GM19467 (cell line): Measurements from ENCODE around the gene HTR5A.

Source experiments
- ATAC-seq: cut with Tn5 transposase; IDR thresholded peaks from one replicate; pipeline ENCODE4 v1.9.1; 2021; ENCODE audit warnings: mild to moderate bottlenecking, moderate library complexity; ENCODE audit not compliant: unreplicated experiment

Gene HTR5A

GRCh38 chr7:155084969-155085368, 14.8 kb downstream of the HTR5A start:
- ATAC-seq, result no peak

GRCh38 chr7:155090684-155091083, 20.6 kb downstream of the HTR5A start:
- ATAC-seq, result no peak

- ATAC-seq, result no peak
These were observed 23.5 kb downstream of the HTR5A start for GRCh38 chr7:155093596-155093995.

- ATAC-seq, result no peak
These were observed 24.6 kb downstream of the HTR5A start for GRCh38 chr7:155094636-155095135.

- no peak for ATAC-seq
These were observed 27.2 kb downstream of the HTR5A start for GRCh38 chr7:155097338-155097737.

GRCh38 chr7:155103839-155104238, 33.7 kb downstream of the HTR5A start:
- no peak for ATAC-seq

- no peak for ATAC-seq
These were observed 34.8 kb downstream of the HTR5A start for GRCh38 chr7:155104913-155105312.

GRCh38 chr7:155106356-155106755, 36.2 kb downstream of the HTR5A start:
- no peak for ATAC-seq

GRCh38 chr7:155107126-155107525, 37.0 kb downstream of the HTR5A start:
- no peak for ATAC-seq

- ATAC-seq, result no peak
These were observed 38.2 kb downstream of the HTR5A start for GRCh38 chr7:155108144-155108901.

GRCh38 chr7:155109121-155109520, 39.0 kb downstream of the HTR5A start:
- ATAC-seq, result no peak

GRCh38 chr7:155115288-155115687, 45.2 kb downstream of the HTR5A start:
- no peak for ATAC-seq

GRCh38 chr7:155119801-155120382, 49.8 kb downstream of the HTR5A start:
- ATAC-seq, result no peak

- ATAC-seq, result no peak
These were observed 50.3 kb downstream of the HTR5A start for GRCh38 chr7:155120460-155120859.

GRCh38 chr7:155122831-155123230, 52.7 kb downstream of the HTR5A start:
- ATAC-seq, result no peak

GRCh38 chr7:155123413-155123812, 53.3 kb downstream of the HTR5A start:
- no peak for ATAC-seq

GRCh38 chr7:155124706-155125105, 54.6 kb downstream of the HTR5A start:
- no peak for ATAC-seq

GRCh38 chr7:155129186-155129585, 59.1 kb downstream of the HTR5A start:
- ATAC-seq, result no peak

- no peak for ATAC-seq
These were observed 59.7 kb downstream of the HTR5A start for GRCh38 chr7:155129789-155130188.

GRCh38 chr7:155130493-155130892, 60.4 kb downstream of the HTR5A start:
- no peak for ATAC-seq

GRCh38 chr7:155131090-155131489, 61.0 kb downstream of the HTR5A start:
- no peak for ATAC-seq

- ATAC-seq, result no peak
These were observed 62.3 kb downstream of the HTR5A start for GRCh38 chr7:155132431-155132830.
